Measurements from ENCODE around the gene SLFN12. TPM values are rescaled to one million over a fixed set of nuclear protein-coding genes. Genes with fewer than 3 reads are reported as not detected.
"Not testable (repeated sequence)": the region's sequence is repeated elsewhere in the genome, so short reads cannot be mapped to it uniquely, and the experiment has no call there.

The SLFN12 gene
- total RNA-seq, 1 donor from 2014 or later, result 9.0 TPM

- Mint-ChIP-seq H3K27me3 (no peaks in the 10 kb centered on the region), H3K9me3 (peaks cover 9% of the 10 kb centered on the region), H3K36me3 (ENCODE audit: low read depth) (peaks cover 36% of the 10 kb centered on the region), H3K4me3 (no peak overlapping the region), H3K4me1 (no peaks in the 10 kb centered on the region), H3K27ac (no peak overlapping the region)
- no peak for TF ChIP-seq CTCF (IDR thresholded peaks at IDR 0.05)
- DNase-seq (no peak), ATAC-seq (ENCODE audit: low read depth) (no peak)
- ChIA-PET POLR2A (no interaction called here), CTCF (no interaction called here)
- intact Hi-C loops (cut with micrococcal nuclease), result no loop called here
Observed at GRCh38 chr17:35416659-35417058, 15.6 kb downstream of the SLFN12 start.

- CTCF ChIA-PET, result interaction anchor here (1.0 kb wide), 1 partner anchor 102 kb away, joined by 3 read pairs; no protein-coding TSS in a partner anchor
- H3K27me3 Mint-ChIP-seq; DNase-seq; H3K4me3 Mint-ChIP-seq; H3K4me1 Mint-ChIP-seq; POLR2A ChIA-PET; H3K9me3 Mint-ChIP-seq; H3K27ac Mint-ChIP-seq; ATAC-seq (ENCODE audit: low read depth); intact Hi-C loops (cut with micrococcal nuclease): not testable (repeated sequence)
- peaks cover 45% of the 10 kb centered on the region for H3K36me3 Mint-ChIP-seq (ENCODE audit: low read depth)
Observed at GRCh38 chr17:35414707-35415106, 17.6 kb downstream of the SLFN12 start.

- TF ChIP-seq CTCF (IDR thresholded peaks at IDR 0.05), result no peak
- ATAC-seq (ENCODE audit: low read depth) (no peak), DNase-seq (no peak)
- ChIA-PET CTCF (interaction anchor here (1.0 kb wide), 1 partner anchor 101 kb away, joined by 3 read pairs; no protein-coding TSS in a partner anchor), POLR2A (no interaction called here)
- Mint-ChIP-seq H3K36me3 (ENCODE audit: low read depth) (peaks cover 43% of the 10 kb centered on the region), H3K4me3 (no peak overlapping the region), H3K27me3 (no peaks in the 10 kb centered on the region), H3K9me3 (peaks cover 9% of the 10 kb centered on the region), H3K27ac (no peak overlapping the region), H3K4me1 (no peaks in the 10 kb centered on the region)
- intact Hi-C loops (cut with micrococcal nuclease), result no loop called here
Observed at GRCh38 chr17:35414247-35414646, 18.1 kb downstream of the SLFN12 start.

GRCh38 chr17:35407531-35407930 is 24.8 kb downstream of the SLFN12 start:
- CTCF ChIA-PET, result no interaction called here
- no peak for ATAC-seq (ENCODE audit: low read depth)
- Mint-ChIP-seq H3K4me1 (no peaks in the 10 kb centered on the region), H3K4me3 (no peak overlapping the region), H3K27me3 (no peaks in the 10 kb centered on the region), H3K36me3 (ENCODE audit: low read depth) (peaks cover 21% of the 10 kb centered on the region), H3K27ac (no peak overlapping the region), H3K9me3 (no peaks in the 10 kb centered on the region)
- POLR2A ChIA-PET, result no interaction called here
- DNase-seq, result no peak
- intact Hi-C loops (cut with micrococcal nuclease), result no loop called here
- TF ChIP-seq CTCF (IDR thresholded peaks at IDR 0.05), result no peak

GRCh38 chr17:35406568-35406967 is 25.7 kb downstream of the SLFN12 start:
- TF ChIP-seq CTCF (IDR thresholded peaks at IDR 0.05), result no peak
- DNase-seq, result no peak
- CTCF ChIA-PET, result no interaction called here
- POLR2A ChIA-PET, result no interaction called here
- Mint-ChIP-seq H3K36me3 (ENCODE audit: low read depth) (peaks cover 21% of the 10 kb centered on the region), H3K27ac (no peak overlapping the region), H3K9me3 (no peaks in the 10 kb centered on the region), H3K4me3 (no peak overlapping the region), H3K27me3 (no peaks in the 10 kb centered on the region), H3K4me1 (no peaks in the 10 kb centered on the region)
- ATAC-seq (ENCODE audit: low read depth), result no peak
- intact Hi-C loops (cut with micrococcal nuclease), result no loop called here

- CTCF ChIA-PET, result no interaction called here
- intact Hi-C loops (cut with micrococcal nuclease), result no loop called here
- H3K27me3 Mint-ChIP-seq, result no peaks in the 10 kb centered on the region
- POLR2A ChIA-PET, result no interaction called here
- H3K4me3 Mint-ChIP-seq, result no peak overlapping the region
- no peaks in the 10 kb centered on the region for H3K9me3 Mint-ChIP-seq
- no peaks in the 10 kb centered on the region for H3K4me1 Mint-ChIP-seq
- TF ChIP-seq CTCF (IDR thresholded peaks at IDR 0.05), result no peak
- peaks cover 7% of the 10 kb centered on the region for H3K36me3 Mint-ChIP-seq (ENCODE audit: low read depth)
- no peak for DNase-seq
- ATAC-seq (ENCODE audit: low read depth), result no peak
- no peak overlapping the region for H3K27ac Mint-ChIP-seq
Observed at GRCh38 chr17:35404360-35404759, 27.9 kb downstream of the SLFN12 start.

GRCh38 chr17:35393783-35394182 is 38.5 kb downstream of the SLFN12 start:
- H3K4me1 Mint-ChIP-seq; H3K9me3 Mint-ChIP-seq; ATAC-seq (ENCODE audit: low read depth); CTCF ChIA-PET; H3K36me3 Mint-ChIP-seq (ENCODE audit: low read depth); DNase-seq; H3K27me3 Mint-ChIP-seq; POLR2A ChIA-PET; intact Hi-C loops (cut with micrococcal nuclease); H3K27ac Mint-ChIP-seq; H3K4me3 Mint-ChIP-seq: not testable (repeated sequence)
